ENCODE data around the gene EGF.

GRCh38 chr4:110008540-110008939, 95.9 kb downstream of the EGF start:
- no peak for TF ChIP-seq CTCF (IDR thresholded peaks at IDR 0.05)
- no peak for TF ChIP-seq POLR2A (IDR thresholded peaks at IDR 0.05)

Data from testis (tissue), 2 donors.